Measurements from ENCODE around the gene PDE8A. TPM values are rescaled to one million over a fixed set of nuclear protein-coding genes. Genes with fewer than 3 reads are reported as not detected.

The PDE8A gene
- total RNA-seq, 1 donor from 2014 or later = 24.6 TPM

DNA sequence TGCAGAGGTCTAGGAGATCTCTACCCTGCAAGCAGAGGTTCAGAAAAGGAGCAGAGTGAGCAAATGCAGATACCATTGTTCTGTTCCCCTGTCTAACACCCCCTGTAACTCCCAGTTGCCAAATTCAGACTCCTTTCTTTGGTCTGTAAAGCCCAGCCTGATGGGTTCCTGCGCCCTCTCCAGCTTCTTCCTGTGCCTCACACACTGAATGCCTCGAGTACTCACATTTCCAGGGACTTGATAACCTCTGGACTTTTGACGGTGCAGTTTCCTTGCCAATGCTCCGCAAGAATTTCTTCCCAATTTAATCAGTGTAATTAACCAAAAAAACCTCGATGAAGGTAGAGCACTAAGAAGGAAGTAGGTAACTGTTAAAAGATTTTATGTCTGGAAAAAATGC lies 19.3 kb downstream of the PDE8A start:
- no peak for TF ChIP-seq CTCF (conservative IDR thresholded peaks at IDR 0.05; ENCODE audit: low read depth, low read length)
- DNase-seq (ENCODE audit: low read depth) = no peak

DNA sequence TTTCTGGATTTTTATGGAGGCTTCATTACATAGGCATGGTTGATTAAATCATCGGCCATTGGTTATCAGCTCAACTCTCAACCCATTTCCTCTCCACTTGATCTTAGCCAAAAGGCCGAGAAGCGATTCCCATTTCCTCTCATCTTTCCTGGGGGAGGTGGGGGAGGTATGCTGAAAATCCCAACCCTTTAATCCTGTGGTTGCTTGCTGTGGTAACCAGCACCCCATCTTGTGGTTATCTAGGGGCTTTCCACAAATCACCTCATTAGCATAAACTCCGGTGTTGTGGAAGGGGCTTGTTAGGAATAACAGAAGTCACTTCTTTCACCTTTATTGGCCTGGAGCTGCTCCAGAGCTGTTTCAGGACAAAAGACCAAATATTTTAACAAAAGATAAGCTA lies 20.9 kb downstream of the PDE8A start:
- no peak for DNase-seq (ENCODE audit: low read depth)
- H3K4me3 ChIP-seq (ENCODE audit: low read depth, low read length) = no peak overlapping the region
- no peak for TF ChIP-seq CTCF (conservative IDR thresholded peaks at IDR 0.05; ENCODE audit: low read depth, low read length)

More for the DNA sequence above, 19.3 kb downstream of the PDE8A start:
- no peak overlapping the region for H3K4me3 ChIP-seq (ENCODE audit: low read depth, low read length)

DNA sequence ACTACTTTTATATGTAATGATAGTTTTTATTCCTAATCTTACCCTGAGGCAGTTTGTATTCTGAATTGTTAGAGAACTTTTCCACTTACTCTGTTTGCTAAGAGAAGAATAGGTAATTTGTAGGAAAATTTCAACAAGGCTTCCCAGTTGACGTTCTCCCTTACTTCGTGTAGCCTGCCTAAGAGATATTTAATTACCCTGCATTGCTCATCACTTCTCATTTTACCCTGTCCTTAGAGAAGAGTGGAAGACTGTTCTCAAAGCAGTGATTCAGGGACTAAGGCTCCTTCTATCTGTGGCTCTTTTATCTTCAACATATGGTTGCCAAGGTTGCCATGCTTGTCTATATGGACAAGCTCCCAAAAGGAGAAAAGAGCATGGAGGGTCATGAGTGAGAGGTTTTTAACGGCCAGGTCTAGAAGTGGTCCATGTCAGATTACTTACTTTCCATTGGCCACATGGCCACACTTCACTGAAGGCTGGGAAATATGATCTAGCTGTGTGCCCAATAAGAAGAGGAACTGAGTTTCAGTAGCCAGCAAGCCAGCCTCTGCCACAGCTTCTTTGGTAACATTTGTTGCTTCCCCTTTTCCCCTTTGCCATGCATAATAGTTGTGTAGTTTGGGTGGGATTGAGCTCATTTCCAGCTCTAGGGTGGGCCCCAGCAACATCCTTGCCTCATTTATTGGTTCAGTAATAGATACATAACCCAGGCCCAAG lies 22.1 kb downstream of the PDE8A start:
- no peak for TF ChIP-seq CTCF (conservative IDR thresholded peaks at IDR 0.05; ENCODE audit: low read depth, low read length)
- DNase-seq (ENCODE audit: low read depth) = no peak
- no peak overlapping the region for H3K4me3 ChIP-seq (ENCODE audit: low read depth, low read length)

DNA sequence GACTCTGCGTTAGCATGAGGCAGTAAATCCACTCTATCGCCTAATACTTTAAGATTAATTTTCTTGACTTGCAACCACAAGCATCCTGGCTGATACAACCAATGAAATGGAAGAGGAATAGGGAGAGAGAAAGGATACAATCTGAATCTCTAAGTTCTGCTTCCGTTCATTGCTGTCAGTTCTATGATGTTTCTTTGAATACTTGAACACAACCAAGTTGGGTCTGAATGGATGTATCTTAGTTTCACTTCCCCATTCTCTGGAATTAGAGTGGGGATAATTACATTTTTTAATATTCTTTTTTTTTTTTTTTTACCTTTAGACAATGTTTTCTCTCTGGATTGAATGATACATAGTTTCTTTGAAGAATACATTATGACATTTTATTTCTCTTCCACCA lies 22.9 kb downstream of the PDE8A start:
- TF ChIP-seq CTCF (conservative IDR thresholded peaks at IDR 0.05; ENCODE audit: low read depth, low read length) = no peak
- no peak overlapping the region for H3K4me3 ChIP-seq (ENCODE audit: low read depth, low read length)
- no peak for DNase-seq (ENCODE audit: low read depth)

GRCh38 chr15:85005319-85005718 lies 23.7 kb downstream of the PDE8A start:
- TF ChIP-seq CTCF (conservative IDR thresholded peaks at IDR 0.05; ENCODE audit: low read depth, low read length) = peak; percentile 25
- DNase-seq (ENCODE audit: low read depth) = no peak
- H3K4me3 ChIP-seq (ENCODE audit: low read depth, low read length) = no peak overlapping the region

DNA sequence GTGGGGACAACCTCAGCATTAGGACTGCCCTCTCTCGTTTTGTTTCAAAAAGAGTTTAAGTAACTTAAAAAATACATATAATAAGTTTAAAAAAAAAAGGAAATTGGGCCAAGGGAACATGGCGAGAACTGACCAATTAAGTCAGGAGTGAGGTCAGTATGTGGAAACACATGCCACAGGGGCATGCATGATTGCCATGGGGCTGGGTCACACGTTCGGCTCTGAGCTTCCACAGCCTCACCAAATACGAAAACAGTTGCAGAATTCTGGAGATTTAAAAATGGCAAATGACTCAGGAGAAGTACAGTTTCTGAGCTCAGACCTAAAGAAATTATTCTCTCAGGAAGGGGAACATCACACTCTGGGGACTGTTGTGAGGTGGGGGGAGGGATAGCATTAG lies 24.1 kb downstream of the PDE8A start:
- no peak for DNase-seq (ENCODE audit: low read depth)
- TF ChIP-seq CTCF (conservative IDR thresholded peaks at IDR 0.05; ENCODE audit: low read depth, low read length) = no peak
- no peak overlapping the region for H3K4me3 ChIP-seq (ENCODE audit: low read depth, low read length)

GRCh38 chr15:85006201-85006600 lies 24.5 kb downstream of the PDE8A start:
- no peak for TF ChIP-seq CTCF (conservative IDR thresholded peaks at IDR 0.05; ENCODE audit: low read depth, low read length)
- no peak overlapping the region for H3K4me3 ChIP-seq (ENCODE audit: low read depth, low read length)
- no peak for DNase-seq (ENCODE audit: low read depth)
